H1 (cell line): Measurements from ENCODE around the gene ATP6V1G1. TPM values are rescaled to one million over a fixed set of nuclear protein-coding genes. Genes with fewer than 3 reads are reported as not detected.

Source experiments
- BACH1 ChIP-seq: IDR thresholded peaks from 2 replicates; pipeline ENCODE4 v1.6.1; 2012; ENCODE audit warnings: low read length, improper control_type of control experiment
- BCL11A ChIP-seq, 2 experiments: IDR thresholded peaks; one replicate each; pipeline ENCODE4 v1.6.1; 2011; ENCODE audit warnings: low read depth in 2 of 2, low read length in 2 of 2, mild to moderate bottlenecking in 2 of 2
- E2F6 ChIP-seq: IDR thresholded peaks from 2 replicates; pipeline ENCODE4 v1.6.1; 2012; ENCODE audit warnings: inconsistent platforms
- NANOG ChIP-seq: IDR thresholded peaks from 2 replicates; pipeline ENCODE4 v1.6.1; 2011; ENCODE audit warnings: low read length, low read depth, mild to moderate bottlenecking, inconsistent platforms; ENCODE audit not compliant: insufficient read depth, poor library complexity, severe bottlenecking
- NRF1 ChIP-seq: IDR thresholded peaks from 2 replicates; pipeline ENCODE4 v1.6.1; 2011; ENCODE audit warnings: mild to moderate bottlenecking, low read depth, low read length, improper control_type of control experiment
- SIN3A ChIP-seq, 2 experiments: IDR thresholded peaks in 1 of 2; conservative IDR thresholded peaks in 1 of 2; 2 replicates each; pipeline ENCODE4 v1.6.1; 2011 to 2012; ENCODE audit warnings: low read length in 2 of 2, improper control_type of control experiment in 1 of 2, low read depth in 1 of 2, mild to moderate bottlenecking in 1 of 2
- polyA plus RNA-seq, 7 experiments: library from polyadenylated mRNA; depleted of rRNA in 3 of 7; stranded (reverse) in 5 of 7; unstranded in 2 of 7; fragments of >200 nt in 5 of 7; fragments of 200-250 nt in 2 of 7; gene quantifications; 1 replicate in 5 of 7; 2 replicates in 1 of 7; 4 replicates in 1 of 7; pipeline versions ENCODE4 v1.2.1 to v1.2.3, GENCODE V29; 2011 to 2013; ENCODE audit warnings: missing spikeins in 2 of 7, mixed read lengths in 2 of 7
- total RNA-seq: library from RNA; stranded (reverse); fragmentation: NEBNext Ultra II Directional; extraction: Animal tissue kit (Norgen Biotek cat#: 25700); gene quantifications from 2 replicates; pipeline ENCODE4 v1.2.1, GENCODE V29; 2021

Gene ATP6V1G1
- total and polyA plus RNA-seq, 2 of the 8 experiments (the other 6 are each of a cell fraction or from before 2014, with no cell fraction given): 112 to 124 TPM

DNA sequence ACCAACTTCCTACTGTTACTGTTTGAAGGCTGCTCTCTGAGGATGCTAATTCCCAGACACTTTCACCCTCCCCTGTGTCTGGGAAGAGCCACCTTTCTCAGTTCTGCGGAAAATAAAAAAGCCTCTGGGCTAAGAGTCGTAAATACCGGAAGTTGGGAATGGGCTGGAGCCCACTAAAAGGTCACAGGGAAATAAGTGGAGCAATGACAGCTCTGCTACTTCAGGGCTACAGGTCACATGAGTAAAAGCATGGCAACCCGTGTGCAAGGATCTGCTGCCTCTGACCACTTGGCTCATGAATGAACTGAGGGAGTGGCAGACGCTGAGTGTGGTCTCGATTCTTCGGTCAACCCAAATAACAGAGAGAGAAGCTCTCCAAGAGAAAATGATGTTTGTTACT lies 25.8 kb upstream of the ATP6V1G1 start (continued):
- TF ChIP-seq NANOG: no peak
- no peak for TF ChIP-seq SIN3A (conservative IDR thresholded peaks at IDR 0.05 in 1 of 2, IDR thresholded peaks at IDR 0.05 in 1 of 2; ENCODE audit: low read depth in 1 of 2, low read length in 2 of 2)
- TF ChIP-seq NRF1: no peak
- TF ChIP-seq E2F6: no peak
- TF ChIP-seq BACH1: no peak
- no peak for TF ChIP-seq BCL11A (IDR thresholded peaks at IDR 0.05; ENCODE audit: low read depth in 2 of 2, low read length in 2 of 2)
